NCI-H1105 (cell line): ENCODE results near the gene DYSF.
"Not testable (repeated sequence)": the region's sequence is repeated elsewhere in the genome, so short reads cannot be mapped to it uniquely, and the experiment has no call there.

ENCODE experiments used
- DNase-seq: peaks from one replicate; lab custom pipeline; 2025; lab: John Stamatoyannopoulos, UW

Gene DYSF

DNA sequence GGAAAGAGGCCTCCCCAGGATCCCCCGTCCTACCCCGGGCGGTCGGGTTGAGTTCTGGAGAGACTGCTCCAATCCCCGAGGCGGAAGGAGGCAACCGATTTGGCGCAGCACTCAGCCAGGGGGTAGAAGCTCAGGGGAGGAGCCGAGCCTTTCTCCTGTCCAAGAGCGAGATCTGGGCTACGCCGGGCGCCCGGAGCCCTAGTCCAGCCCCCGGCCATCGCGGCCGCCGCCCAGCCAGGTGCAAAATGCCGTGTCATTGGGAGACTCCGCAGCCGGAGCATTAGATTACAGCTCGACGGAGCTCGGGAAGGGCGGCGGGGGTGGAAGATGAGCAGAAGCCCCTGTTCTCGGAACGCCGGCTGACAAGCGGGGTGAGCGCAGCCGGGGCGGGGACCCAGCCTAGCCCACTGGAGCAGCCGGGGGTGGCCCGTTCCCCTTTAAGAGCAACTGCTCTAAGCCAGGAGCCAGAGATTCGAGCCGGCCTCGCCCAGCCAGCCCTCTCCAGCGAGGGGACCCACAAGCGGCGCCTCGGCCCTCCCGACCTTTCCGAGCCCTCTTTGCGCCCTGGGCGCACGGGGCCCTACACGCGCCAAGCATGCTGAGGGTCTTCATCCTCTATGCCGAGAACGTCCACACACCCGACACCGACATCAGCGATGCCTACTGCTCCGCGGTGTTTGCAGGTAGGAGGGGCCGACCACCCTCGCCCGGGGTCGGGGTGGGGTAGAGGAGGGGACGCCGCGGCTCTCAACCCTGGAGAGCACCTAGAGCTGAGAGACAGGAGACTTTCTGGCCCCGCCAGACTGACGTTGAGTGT is at the start of gene DYSF:
TSS of gene DYSF (plus strand) at position 158 of the 817 bp plus-strand sequence.
- no peak for DNase-seq

DNA sequence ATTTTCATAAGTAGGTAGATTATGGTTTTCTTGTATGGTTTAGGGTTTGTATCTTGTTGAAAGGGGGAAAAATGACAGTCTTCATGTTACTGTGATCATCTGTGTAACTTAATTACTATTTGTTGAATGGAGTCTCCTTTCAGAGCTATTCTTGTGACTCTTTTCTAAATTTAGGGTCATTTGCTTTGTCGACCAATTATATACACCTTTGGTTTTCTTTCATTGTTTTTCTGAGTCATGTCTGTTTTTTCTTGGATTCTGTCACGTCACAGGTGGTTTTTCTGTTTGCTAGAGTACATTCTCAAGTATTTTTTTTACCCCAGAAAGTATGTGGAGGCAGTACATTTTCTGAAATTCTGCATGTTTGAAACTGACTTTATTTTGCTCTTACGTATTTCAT is 43.8 kb upstream of the DYSF start:
- no peak for DNase-seq

DNA sequence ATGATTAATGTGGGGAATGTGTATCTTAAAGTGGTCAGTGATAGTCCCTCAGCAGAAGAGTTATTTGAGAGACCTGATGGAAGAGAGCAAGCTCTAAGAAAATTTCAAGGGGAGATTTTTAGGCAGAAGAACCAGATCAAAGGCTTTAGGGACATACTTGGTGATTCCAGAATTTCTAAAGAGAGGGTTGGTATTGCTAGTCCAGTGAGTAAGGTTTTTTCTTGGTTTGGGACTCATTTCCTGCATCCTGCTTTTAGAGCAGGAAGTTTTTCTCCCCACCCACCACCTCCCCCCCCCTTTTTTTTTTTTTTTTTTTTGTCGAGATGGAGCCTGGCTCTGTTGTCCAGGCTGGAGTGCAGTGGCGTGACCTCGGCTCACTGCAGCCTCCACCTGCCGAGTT is 42.7 kb upstream of the DYSF start:
- no peak for DNase-seq

DNA sequence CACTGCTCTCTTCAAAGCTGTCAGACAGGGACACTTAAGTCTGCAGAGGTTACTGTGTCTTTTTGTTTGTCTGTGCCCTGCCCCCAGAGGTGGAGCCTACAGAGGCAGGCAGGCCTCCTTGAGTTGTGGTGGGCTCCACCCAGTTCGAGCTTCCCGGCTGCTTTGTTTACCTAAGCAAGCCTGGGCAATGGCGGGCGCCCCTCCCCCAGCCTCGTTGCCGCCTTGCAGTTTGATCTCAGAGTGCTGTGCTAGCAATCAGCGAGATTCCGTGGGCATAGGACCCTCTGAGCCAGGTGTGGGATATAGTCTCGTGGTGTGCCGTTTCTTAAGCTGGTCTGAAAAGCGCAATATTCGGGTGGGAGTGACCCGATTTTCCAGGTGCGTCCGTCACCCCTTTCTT is 36.5 kb upstream of the DYSF start:
- DNase-seq: not testable (repeated sequence)

DNA sequence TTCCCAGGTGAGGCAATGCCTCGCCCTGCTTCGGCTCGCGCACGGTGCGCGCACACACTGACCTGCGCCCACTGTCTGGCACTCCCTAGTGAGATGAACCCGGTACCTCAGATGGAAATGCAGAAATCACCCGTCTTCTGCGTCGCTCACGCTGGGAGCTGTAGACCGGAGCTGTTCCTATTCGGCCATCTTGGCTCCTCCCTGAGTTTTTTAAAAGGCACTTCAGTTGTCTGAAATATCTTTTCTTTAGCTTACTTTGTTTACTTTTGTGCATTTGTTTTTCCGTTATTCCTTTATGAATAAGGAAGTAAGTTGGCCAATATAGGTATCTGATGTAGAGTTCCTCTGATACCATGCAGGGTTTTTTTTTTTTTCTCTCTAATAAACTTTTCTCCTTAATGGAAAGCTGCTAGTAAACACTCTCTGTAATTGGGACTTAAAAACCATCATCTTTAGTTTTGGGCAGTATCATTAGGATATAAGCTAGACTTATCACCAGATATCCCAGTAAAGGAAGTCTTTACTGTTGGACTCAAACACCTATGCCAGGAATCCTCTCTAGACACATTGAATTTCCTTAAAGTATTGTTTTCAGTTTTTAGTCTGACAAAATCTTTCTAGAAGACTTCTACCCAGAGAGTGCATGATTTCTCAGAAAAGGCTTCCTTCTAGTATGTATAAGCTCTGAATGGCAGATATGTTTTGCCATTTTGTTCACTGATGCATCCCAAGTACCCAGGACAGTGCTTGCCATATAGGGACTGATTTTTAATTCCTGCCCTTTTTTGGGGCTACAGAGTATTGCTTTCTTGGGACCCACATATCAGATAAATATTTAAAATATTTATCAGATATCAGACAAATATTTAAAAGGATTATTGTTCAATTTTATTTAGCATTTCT is 35.8 kb upstream of the DYSF start:
- DNase-seq: no peak

DNA sequence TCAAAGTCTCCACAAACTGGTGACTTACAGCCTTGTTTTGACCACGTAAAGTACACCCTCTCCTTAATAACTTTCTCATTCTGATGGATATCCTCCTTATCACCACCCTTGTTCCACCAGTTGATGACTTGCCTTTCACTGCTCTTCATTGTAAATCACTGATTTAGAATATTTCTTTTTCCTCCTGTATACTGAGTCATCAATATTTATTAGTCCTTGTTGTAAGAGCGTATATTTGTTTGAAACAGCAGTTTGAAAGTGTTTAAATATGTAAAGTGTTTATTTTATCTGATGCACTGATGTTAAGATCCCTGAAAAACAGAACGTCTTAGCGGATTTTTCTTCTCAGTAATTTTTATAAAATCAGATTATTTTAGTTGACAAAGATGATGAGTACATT is 34.2 kb upstream of the DYSF start:
- DNase-seq: no peak

DNA sequence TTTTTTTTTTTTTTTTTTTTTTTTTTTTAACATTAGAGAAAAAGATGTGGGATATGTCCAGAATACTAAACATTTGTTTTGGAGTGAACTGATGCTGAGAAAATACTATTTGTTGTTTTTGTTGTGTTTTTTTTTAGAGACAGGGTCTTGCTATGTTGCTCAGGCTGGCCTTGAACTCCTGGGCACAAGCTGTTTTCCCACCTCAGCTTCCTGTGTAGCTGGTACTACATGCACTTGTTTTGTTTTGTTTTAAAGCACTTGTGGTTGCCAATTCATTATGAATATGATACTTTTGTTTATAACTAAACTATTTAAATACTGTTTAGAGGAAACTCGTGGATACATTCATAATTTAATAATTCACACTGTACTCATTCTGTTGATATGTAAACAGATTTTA is 33.4 kb upstream of the DYSF start:
- no peak for DNase-seq

DNA sequence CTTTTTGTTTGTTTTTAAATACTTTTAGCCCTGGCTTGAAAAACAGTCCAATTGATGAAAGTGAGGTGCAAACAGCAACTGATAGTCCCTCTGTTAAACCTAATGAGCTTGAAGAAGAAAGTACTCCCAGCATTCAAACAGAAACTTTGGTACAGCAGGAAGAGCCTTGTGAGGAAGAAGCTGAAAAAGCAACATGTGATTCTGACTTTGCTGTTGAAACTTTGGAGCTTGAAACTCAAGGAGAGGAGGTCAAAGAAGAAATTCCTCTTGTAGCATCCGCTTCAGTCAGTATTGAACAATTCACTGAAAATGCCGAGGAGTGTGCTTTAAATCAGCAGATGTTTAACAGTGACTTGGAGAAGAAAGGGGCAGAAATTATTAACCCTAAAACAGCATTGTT is 30.6 kb upstream of the DYSF start:
- no peak for DNase-seq

DNA sequence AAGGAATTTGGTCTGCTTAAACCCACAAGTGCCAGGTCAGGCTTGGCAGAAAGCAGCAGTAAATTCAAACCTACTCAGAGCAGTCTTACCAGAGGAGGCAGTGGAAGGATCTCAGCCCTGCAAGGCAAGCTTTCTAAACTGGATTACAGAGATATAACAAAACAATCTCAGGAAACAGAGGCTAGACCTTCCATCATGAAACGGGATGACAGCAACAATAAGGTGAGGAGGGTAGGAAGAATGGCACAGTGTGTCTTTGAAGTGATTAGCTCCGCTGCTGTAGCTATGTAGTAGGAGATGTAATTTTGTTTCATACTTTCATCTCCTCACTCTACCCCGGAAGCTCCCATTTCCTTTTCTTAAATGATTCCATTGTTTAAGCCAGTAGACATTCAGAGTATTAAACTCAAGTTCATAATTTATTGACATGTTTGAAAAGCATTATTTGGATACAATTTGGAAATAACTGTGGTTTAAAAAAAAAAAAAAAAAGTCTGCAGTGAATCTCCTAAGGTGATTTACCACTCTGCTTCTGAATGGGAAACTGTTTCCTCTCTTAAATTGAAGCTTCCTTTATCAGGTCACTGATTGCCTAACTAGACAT is 29.4 kb upstream of the DYSF start:
- DNase-seq: no peak

DNA sequence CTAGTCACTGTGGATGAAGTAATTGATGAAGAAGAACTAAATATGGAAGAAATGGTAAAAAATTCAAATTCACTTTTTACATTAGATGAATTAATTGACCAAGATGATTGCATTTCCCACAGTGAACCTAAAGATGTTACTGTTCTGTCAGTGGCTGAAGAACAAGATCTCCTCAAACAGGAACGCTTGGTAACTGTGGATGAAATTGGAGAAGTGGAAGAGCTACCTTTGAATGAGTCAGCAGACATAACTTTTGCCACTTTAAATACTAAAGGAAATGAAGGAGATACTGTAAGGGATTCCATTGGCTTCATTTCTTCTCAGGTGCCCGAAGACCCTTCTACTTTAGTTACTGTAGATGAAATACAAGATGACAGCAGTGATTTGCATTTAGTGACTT is 26.6 kb upstream of the DYSF start:
- no peak for DNase-seq

DNA sequence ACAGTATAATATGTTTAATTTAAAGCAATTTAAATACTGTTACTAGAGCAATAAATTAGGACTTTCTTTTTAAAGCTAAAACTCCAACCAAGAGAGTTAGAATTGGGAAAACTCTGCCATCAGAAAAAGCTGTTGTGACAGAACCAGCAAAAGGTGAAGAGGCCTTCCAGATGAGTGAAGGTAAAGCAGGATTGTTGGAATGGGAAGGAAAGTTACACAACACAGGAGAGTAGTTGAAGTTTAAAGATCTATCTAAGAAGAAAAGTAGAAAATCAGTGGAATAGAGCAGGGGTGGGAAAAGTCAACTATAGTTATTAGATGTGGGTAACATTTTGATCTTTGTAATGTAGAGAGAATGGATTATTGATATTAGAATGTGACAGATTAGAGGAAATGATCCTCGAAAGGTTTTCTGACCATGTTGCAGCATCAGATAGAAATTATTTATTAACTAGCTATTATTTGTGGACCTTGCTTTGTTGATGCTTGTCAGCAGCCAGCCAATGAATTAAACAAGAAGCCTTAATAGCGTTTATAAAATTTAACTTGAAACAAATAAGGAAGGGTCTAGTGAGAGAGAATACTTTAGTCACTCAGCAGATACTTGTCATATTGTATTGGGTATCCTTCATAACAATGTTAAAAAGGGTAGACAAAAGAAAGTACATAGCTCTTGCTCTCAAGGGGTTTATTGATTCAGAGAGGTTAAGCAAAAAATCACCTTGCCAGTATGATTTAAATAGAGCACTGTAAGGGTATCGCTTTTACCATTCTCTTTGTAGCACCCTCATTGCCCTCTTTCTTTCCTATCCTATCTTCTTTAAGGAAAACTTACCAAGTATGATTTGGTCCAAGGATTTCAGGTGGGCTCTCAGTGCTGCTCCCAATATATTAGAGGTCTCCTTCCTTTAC is 24.6 kb upstream of the DYSF start:
- no peak for DNase-seq

DNA sequence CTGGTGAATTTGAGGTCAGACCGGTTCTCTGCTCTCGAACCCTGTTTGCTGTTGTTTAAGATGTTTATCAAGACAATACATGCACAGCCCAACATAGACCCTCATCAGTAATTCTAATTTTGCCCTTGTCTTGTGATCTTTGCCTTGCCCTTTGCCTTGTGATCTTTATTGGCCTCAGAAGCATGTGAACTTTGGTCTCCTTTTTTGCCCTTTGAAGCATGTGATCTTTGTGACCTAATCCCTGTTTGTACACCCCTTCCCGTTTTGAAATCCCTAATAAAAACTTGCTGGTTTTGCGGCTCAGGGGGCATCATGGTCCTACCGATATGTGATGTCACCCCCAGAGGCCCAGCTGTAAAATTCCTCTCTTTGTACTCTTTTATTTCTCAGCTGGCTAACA is 8.2 kb upstream of the DYSF start:
- not testable (repeated sequence) for DNase-seq

DNA sequence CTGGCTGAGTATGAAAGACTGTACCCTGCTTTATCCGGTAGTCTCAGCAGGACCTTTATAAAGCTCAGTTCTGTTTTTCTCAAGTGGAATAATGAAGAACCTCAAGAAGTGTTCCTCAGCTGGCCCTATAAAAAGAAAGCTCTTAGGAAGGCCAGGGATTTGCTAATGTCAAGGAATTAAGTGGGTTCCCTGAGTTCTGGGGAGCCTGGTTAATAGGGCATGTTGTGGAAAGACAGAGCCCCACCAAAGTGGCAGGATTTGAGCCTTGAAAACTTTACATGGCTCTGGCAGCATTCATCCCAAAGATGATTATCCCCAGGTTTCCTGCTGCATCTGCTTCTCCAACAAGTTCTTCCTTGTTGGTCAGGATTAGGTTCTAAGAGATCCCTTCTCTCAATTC is 6.9 kb upstream of the DYSF start:
- DNase-seq: no peak

DNA sequence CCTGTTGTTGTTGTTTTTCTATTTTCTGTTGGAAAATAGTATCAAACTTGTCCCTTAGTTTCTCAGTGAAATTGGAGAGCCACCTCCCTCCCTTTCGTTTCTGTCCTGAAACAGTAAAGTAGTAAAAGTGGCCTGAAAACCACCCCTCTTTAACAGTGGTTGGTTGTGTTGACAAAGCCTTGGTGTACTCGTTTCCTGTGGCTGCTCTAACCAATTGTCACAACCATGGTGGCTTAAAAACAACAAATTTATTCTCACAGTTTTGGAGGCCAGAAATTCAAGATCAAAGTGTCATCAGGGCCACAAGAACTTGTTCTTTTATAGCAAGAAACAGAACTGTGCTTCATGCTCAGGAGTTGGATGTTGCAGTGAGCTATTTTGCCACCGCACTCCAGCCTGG is 4.0 kb upstream of the DYSF start:
- no peak for DNase-seq

DNA sequence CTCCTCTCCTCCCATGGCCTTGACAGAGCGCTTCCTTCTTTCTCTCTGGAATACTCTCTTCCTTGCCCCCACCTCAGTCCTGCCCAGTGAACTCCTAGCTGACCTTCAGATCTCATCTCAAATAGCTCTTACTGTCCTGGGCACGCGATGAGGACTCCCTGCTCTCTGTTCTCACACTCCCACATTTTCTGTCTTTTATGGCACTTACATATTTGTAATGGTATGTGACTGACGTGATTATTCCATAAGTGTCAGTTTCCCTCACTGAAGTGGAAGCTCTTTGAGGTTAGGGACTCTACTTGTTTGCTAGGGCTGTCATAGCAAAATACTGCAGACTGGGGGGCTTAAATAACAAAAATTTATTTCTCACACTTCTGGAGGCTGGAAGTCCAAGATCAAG is 1.7 kb upstream of the DYSF start:
- no peak for DNase-seq

DNA sequence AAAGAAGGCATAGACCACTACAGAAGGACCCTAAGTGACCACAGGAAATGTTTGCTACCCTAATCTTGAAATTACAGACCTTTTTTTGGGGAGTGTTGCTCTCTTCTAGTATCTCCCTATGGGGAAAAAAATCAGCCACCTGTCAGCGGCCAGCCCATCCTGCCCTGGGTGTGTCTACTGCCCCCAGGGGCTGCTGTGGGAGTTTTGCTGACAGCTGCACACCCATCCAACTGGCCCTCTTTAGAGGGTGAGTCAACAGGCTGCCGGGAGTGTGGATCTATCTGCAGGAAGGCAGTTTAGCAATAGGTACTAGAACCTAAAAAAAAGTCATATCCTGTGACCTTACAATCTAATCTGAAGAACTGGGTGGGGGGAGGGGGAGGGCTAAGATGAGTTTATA is 796 bp upstream of the DYSF start:
- DNase-seq: no peak

DNA sequence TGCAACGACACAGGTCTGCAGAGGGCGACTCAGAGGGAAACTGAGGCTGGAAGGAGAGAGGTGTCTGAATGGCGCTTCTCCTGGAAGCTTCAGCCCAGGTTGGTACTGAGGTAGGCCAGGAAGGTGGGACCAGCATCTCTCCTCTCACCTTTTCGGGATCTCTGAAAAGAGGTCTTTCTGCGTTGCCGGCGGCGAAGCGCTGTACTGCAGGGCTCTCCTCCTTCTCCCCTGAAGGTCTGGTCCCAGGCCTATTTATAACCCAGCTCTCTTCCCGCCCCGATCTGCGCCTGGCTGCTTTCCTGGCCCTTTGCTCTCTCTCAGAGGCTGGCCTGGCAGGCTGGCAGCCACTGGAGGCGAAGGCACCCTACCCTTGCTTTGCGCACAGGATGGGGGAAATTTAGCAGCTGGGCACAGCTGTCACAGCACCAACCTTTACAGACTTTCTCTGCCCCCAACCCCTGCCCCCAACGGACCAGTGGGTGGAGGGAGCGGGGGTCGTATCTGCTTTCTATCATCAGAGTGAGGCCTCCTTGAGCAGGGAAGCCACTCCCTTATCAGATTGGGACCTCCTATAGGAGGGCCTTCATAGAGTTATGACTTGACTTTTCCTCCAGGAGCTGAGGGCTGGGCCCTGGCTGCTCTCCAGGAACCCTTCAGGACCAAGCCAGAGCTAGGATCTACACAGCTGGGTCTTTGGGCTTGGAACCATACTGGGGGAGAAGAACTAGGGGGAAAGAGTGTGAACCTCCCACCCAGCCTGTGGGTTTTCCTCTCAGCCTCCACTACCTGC is 1.1 kb downstream of the DYSF start:
- DNase-seq: no peak

DNA sequence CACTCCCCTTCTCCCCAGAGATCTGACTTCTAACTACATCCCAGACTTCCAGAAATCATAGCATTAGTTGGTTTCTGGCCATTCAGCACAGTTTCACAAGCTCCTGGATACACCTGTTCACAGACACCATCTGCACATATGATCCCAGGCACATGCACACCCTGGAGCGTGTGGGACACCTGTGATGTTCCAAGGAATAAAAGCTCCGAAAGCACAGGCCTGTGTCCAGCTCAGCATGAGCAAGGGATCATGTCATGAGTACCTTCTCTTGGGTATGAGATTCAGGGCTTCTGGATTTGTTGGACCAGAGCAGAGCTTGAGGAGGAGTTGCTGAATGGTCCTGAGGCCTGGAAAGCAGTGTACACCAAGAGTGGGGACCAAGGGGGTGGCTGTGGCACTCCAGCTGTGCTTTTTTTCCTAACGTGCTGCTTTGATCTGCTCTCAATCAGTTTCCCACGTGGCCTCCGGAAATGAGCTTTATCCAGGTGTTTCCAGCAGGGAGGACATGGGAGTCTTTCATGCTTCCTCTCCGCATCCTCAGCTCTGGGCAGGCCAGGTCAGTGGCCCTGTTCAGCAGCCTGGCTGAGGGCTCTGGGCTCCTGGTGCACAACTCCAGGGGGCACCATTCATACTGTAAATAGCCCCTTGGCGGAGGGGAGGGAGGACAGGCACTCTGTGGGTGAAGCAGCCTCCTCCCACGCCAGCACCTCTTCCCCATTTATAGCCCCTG is 1.8 kb downstream of the DYSF start:
- no peak for DNase-seq

DNA sequence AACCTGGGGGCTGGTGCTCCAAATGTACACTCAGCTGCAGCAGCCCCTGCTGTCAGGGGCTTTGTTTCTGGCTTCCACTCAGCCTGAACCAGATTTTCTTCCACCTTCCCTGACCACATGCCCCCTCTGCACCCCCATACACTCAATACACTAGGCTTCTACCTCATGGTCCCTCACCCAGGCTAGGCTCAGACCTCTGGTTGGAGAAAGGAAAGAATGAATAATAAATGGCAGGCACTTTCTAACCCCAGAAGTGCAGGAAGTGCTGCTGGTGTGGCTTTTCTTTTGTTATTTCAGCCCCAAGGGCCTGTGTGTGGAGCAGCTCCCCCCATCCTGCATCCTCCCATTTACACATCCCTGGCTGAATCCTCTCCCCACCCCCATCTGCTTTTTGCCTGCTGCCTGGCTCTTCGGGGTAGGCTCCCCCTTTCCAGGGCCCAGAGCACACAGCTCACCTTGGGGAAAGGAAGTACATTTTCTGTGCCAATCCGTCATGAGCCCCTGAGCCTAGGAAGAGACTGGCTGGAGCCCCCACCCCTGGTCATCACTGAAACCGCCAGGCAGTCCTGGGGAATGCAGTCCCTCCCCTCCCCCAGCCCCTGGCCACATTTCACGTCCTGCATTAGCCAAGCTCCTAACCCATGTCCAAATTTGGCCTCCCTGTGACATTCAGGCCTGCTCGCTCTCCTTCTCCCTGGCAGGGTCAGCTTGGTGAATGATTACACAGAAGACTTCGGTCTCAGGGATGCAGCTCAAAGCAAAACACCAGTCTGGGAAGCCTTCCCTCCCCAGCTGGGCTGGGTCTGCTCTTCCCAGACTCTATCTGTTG is 2.6 kb downstream of the DYSF start:
- no peak for DNase-seq
